ENCODE measurements around the gene CEP131.

CEP131 gene

DNA sequence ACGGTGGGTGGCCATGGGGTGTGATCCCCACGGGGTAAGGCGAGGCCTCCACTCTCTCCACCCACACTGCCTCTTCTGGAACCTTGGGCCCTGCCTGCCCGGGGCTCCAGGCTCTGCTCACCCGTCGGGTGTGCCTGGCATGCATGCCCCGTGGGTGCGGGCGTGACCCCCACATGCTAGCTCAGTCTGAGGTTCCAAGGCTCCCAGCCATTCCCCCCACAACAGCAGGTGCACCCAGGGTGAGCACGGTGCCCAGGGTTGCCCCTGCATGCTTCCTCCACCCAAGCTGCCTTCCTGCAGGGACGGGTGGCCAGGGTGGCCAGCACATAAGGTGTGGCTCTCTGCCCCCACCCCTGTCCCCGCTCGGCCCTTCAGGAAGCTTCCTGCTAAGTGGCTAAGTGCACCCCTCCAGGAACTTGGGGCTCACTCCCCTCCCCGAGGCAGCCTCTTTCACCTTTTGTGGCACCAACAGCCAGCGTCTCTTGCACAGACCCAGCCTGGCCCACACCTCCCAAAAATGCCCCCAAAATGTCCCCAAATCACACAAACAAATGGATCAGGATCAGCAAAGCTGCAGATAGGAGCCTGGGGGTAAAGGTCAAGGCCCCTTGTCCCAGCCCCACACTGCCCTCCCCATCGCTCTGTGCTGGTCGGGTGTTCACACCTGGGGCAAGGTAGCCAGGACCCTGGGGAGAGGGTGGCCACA is 78.9 kb downstream of the CEP131 start:
- no peak for DNase-seq

DNA sequence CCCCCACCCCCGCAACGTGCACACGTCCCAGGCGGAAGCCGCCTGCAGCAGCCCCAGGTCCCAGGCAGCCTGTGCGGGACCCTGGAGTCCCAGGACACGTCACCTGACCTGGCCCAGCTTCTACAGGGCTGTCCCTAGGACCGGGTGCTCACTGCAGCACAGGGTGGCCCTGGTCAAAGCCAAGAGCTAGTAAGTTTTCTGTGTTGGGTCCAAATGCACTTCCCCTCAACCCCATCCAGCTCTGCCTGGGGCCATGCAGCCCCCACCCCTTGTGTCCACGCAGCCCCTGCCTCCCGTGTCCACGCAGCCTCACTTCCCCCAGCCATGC is 79.6 kb downstream of the CEP131 start:
- no peak for DNase-seq

DNA sequence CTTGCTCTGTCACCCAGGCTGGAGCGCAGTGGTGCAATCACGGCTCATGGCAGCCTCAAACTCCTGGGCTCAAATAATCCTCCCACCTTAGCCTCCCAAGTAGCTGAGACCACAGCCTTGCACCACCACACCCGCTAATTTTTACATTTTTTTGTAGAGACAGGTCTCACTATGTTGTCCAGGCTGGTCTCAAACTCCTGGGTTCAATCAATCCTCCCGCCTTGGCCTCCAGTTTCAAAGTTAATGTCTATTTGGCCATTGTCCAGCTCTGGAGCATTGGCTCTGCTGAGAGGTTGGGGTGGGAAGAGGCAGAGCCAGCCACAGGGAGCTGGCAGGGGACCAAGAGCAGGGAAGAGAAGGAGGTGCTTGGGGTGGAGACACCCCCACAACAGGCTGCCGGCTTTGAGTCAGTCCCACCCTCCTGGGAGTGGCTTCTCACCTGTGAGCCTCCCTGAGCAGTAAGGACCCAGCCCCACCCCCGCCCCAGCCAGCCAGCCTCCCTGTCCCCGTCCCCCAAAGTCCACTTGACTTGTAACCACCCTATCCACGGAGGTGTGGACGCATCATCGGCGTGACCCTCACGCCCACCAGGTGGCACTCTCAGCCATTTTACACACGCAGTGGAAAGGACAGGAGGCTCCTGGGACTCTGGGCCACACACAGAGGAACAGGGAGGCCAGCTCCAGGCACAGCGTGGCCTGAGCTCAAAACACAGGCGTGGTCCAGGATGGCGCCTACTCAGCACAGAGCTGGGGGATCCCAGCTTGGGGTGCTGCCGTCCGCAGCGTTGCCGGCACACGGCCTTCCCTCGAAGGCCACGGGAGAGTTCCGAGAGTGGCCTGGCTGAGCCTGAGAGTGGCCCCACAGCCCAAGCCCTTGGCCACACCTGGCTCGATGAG is 80.2 kb downstream of the CEP131 start:
- peak; percentile 65 for DNase-seq

DNA sequence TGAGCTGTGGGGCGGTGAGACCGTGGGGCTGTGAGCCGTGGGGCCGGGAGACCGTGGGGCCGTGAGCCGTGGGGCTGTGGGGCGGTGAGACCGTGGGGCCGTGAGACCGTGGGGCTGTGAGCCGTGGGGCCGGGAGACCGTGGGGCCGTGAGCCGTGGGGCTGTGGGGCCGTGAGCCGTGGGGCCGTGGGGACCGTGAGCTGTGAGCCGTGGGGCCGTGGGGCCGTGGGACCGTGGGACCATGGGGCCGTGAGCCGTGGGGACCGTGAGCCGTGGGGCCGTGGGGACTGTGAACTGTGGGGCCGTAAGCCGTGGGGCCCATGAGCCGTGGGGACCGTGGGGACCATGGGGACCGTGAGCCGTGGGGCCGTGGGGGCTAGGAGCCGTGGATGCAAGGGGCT is 82.1 kb downstream of the CEP131 start:
- no peak for DNase-seq

DNA sequence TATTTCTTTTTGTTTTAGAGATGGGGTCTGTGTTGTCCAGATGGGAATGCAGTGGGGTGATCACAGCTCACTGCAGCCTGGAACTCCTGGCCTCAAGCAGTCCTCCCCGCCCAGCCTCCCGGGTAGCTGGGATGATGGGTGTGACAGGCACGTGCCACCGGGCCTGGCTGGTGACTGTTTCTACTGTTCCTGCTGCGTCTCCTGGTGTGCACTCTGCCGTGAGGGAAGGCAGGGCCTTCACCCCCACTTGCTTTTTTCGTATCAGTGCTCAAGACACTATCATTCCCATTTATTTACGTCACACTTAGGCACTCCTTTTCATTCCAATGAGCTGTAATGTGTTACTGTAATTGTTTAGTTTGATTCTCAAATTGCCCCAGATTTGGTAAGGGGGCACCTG is 82.7 kb downstream of the CEP131 start:
- DNase-seq, result no peak

All from activated T-cell treated with anti-CD3 and anti-CD28 coated beads, Interleukin-2, amount 50 U/mL, for 1 hour (primary cell).